NCI-H1417 (cell line): ENCODE results near the gene PLXDC2.

ENCODE experiments used
- DNase-seq, 3 experiments: peaks; one replicate each; lab custom pipeline; 2025; lab: John Stamatoyannopoulos, UW

The PLXDC2 gene

DNA sequence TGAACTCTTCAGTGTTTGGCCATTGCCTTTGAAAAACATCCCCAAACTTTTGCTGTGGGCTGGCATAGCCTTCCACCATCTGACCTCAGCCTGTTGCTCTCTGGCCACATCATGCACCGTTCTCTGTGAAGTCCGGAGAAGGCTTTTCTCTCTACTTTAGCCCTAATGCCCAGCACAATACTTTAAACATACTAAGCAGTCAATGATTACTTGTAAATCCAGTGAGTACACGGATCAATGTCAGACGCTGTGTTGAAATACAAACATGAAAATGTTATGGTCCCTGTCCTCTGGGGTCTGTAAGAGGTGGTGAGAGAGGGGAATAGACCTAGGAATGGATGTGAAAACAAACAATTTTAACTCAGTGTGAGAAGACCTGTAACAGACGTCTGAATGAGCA lies 297.9 kb downstream of the PLXDC2 start:
- DNase-seq: no peak

DNA sequence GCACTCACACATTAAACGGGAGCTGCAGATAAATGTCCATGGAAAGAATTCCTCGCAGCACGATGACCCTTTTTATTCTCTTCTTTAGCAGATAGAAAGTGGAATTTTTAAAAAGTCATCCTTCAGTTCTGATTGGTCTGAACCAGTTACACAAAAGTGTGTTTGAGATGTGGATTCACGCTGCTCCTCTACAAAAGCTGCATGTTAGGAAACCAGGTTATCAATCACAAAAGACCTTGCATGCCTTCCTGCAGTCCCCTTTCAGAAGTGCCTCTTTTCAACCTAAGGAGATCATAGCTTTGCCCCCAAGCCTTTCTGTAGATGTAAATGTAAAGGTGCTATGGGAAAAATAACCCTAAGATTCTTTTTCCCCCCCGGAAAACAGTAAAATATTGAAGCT lies 299.7 kb downstream of the PLXDC2 start:
- no peak for DNase-seq

DNA sequence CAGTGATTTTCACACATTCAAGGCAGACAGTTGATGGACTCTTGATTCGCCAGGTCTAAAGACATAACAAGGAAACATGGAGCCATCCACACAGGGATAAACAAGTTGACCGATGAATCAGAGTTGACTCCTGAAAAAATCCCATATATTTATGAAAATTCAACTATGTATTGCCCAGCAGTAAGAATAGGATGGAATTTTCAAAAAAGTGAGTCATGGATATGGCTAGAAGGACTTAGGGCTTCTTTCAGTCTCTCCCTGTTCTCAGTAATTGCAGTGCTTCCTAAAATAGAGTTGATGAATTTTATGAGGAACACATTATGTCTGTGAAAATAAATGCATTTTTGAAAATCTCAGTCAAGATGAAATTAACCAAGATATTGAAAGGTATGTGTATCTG lies 301.2 kb downstream of the PLXDC2 start:
- DNase-seq: no peak

DNA sequence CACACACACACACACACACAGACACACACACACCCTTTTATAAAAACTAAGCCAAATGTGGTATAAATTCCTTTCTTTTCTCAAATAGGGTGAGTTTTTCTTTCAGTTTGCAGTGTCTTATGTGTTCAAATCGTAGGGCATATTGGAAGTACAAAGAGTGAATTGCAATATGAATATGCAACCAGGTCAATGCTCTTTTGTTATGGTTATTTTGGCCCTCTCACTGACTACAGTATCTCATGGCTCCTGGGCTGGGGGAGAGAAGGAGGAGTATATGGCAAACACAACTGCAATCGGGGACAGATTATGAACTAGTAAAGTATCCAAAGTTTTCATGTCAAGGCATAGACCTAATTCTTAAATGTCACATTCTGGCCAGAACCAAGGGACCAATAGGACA lies 301.9 kb downstream of the PLXDC2 start:
- no peak for DNase-seq

DNA sequence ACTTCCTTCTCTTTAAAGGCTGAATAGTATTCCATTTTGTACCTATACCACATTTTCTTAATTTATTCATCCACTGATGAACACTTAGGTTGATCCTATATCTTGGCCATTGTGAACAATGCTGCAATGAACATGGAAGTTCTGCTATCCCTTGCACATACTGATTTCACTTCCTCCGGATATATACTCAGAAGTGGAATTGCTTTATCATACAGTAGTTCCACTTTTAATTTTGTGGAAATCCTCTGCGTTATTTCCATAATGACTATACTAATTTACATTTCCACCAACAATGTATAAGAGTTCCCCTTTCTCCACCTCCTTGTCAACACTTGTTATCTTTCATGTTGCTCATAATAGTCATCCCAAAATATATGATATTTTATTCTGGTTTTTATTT lies 312.6 kb downstream of the PLXDC2 start:
- no peak for DNase-seq

DNA sequence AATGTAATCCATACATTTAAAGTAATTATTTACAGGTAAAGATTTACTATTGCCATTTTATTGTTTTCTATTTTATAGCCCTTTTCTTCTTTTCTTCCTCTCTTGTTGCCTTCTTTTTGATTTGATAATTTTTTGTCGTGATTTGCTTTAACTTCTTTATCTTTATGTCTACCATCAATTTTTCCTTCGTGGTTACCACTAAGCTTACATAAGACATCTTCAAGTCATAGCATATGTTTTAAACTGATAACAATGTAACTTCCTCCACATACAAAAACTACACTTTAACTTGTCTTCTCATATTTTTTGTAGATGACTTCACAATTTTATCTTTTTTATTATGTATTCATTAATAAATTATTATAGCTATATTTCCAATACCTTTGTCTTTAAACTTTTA lies 316.6 kb downstream of the PLXDC2 start:
- no peak for DNase-seq

DNA sequence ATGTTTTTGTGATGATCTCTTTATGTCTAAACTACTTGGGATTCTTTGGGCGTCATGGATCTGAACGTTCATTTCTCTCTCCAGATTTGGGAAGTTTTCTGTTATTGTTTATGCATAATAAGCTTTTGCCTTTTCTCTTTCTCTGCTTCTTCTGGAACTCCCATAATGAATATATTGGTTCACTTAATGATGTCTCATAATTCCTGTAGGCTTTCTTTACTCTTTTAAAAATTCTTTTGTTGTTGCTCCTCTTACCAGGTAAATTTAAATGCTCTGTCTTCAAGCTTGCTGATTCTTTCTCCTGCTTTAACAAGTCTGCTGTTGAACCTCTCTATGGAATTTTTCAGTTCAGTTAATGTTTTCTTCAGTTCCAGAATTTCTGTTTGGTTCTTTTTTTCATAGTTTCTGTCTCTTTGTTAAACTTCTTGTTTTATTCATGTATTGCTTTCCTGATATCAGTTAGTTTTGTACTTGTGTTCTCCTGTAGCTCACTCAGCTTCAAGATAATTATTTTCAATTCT lies 317.5 kb downstream of the PLXDC2 start:
- DNase-seq: no peak

DNA sequence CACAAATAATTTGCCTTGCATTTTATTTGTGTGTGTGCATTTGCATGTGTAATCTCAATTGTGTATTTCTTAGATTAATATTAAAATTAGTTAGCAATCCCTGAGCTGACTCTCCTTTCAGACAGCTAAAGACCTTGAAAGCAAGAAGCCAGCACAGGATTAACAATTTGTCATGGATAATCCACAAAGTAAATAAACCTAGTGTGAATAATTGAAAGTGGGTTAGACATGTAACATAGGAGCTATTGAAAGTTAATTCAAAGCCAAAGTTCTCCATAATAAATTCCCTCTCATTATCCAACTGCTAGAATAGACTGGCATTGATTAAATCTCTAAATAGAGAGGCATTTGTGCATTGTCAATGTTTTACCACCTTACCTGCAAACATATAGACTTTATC lies 326.1 kb downstream of the PLXDC2 start:
- no peak for DNase-seq

DNA sequence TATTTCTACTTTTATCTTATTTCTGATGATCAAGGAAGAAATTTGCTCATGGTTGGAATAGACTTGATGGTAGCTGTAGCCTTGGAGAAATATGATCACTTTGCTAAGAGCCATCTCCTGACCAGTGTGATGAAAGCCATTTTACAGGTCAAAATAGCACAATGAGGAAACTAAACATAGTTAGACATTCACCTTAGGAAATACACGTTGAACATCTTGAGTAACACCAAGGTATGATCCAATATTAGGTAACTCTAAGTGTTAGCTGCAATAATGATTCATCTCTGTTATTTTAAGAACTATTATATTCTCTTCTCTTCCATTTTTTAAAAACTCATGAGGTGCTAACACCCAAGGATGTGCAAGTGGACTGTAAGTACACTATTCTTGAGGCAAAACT lies 328.0 kb downstream of the PLXDC2 start:
- DNase-seq: no peak

DNA sequence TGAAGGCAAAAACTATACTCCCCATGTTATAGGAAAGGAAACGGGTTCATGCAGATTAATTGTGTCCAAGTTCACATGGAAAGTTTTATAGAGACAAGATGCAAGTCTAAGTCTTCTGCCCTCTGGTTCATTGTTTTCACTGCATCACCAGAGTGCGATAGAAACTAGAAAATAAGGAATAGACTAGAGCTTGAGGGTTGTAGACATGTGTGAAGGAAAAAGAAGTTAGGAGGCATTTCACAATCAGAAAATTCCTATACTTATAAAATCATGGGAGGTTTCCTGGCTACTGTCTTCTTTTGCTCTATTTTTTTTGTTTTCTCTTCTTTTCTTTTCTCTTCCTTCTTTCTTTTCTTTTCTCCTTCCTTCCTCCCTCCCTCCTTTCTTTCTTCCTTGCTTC lies 329.8 kb downstream of the PLXDC2 start:
- DNase-seq: no peak

DNA sequence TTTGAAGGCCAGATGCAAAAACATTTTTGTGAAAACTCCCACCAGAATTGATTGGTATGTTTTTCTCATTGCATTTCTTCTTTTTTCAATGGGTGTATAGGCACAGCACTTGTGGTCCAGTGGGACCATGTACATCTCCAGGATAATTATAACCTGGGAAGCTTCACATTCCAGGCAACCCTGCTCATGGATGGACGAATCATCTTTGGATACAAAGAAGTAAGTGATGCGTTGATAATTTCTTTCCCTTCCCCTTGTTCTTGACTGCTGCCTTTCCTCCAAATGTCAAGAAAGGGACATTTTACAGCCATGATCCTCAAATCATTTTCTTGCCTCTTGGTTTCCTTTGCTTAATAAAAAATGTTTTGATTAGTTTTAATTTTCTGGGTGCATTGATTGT lies 331.5 kb downstream of the PLXDC2 start:
- DNase-seq: peak in 1 of 3 experiments; percentile 7

DNA sequence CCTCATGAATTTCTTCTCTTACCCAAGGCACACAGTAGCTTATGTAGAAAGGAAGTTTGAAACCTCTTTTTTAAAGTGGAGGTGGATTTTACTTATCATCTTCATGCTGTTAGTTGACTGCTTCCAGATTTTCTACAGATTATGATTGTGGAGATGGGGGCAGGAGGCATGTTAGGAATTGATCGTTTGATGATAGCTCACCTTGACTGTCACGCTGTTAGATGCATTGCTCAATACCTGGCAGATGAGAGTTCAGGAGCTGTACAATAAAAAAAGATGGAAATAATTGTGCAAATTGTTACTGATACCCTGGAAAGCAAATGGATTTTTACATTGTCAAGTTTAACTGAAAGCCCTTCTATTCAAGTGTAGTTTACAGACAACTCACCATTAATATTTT lies 340.3 kb downstream of the PLXDC2 start:
- no peak for DNase-seq

DNA sequence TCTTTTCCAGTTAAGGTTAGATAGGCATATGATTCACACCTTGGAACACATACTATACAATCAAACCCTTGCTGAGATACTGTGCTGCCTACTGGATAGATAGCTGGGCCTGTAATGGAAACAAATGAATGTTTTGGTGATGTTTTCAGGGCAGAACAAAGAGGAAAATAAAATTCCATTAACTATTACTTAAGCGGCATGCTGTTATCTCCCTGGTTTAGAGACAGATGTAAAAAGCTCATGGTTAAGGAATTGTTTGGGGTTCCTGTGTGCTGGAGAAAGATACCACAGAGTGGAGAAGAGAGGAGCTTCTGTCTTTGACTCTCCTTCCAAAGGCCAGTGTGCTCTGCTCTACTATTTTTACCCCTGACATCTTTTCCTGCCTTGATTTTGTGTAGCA lies 341.1 kb downstream of the PLXDC2 start:
- no peak for DNase-seq

DNA sequence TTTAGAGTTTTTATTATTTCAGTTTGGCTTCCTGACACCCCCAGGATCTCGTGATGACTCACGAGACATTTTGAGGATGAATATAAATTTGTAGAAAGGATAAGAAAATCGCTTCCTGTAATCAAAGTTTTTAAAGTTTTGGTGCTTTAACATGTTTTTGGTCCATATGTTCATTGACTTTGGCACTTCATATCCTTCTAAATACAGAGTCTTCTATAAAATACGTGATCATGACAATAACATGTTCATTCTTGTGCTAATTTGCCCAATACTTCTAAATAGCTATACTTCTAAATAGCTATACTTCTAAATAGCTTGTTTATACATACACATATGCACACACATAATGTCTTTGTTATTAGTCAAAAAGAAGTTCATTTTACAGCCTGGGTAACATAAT lies 341.9 kb downstream of the PLXDC2 start:
- no peak for DNase-seq

DNA sequence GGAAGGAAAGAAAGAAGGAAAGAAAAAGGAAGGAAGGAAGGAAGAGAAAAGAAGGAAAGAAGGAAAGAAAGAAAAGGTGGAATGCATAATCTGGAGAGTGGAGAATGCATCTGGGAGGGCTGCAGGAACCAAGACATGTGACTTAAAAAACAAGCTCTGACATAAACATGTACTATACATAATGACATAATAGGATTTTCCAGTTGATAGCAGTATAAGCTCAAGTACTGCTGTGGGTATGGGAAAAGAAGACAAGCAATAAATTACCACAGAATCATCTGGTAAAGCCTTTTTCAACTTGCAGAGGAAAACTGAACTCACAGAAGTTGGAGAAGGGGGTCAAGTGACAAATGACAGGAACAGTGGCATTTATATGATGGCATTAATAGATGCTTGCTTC lies 345.9 kb downstream of the PLXDC2 start:
- DNase-seq: no peak

DNA sequence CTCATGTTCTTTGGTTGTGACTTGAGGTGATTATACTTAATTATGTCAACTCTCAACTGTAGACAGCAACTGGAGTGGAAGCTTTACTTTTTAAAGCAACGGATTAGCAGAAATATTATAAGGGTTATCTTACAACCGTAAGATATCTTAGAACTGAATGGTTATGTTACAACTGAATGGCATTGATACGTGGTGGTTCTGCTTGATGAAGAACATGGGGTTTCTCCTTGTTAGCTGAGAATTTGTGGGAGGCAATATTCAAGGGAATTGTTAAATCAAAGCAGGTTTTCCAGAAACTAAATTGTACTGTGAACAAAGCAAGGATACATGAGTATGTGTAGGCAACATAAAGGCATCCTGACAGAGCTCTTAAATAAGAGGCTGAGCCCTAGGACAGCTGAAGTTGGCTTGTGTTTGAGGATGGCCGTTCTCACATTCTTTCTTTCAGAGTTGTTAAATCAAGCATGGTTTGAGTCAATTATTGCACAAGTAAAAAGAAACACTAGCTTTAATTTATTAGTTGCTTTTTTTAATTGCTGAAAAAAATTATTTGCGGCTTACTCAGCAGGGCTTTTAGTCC lies 350.0 kb downstream of the PLXDC2 start:
- no peak for DNase-seq

DNA sequence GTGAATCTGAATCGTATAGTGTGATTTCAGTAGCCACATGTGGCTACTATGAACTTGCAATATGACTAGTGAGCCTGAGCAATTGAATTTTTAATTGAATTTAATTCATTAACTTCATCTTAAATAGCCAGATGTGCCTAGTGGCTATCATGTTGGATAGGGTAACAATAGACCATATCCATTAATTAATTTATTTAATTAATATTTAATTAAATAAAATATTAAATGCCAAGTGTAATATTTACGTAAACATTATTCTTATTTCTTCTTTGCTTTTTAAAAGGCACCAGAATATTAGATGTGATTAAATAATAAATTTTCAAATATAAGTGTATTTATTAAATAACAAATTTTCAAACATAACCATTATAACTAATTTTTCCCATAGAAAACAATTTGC lies 354.4 kb downstream of the PLXDC2 start:
- DNase-seq: no peak

DNA sequence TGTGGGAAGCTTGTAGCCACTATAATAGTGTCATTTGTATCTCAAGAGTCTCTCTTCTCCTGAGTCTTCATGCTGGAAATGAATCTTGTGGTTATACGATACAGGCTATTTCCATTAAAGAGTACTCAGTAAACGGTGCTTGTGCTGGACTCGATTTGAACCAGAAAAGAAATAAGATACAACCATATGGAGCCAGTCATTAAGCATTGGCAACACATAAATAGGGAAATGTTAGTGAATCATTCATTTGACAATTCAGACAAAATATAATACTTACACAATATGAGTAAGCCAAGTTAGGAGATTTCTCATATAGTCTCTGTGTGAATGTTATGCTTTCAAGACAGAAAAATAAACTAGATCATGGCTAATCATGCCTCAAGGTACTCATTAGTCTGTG lies 356.8 kb downstream of the PLXDC2 start:
- DNase-seq: peak in 1 of 3 experiments; percentile 1

DNA sequence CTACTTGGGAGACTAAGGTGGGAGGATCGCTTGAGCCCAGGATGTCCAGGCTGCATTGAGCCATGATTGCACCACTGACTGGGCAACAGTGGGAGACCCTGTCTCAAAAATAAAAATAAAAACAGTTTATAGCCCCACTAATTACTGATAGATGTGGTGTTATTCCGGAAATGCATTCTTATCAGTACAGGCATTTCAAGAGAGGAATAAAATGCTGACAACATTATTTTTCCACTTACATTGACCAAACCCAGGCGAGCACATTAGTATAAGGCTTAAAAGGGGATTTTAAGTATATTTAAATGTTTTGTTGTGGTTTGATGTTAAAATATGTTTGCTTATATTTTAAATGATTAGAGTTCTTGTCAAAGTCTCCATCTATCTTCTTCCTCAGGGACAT lies 359.5 kb downstream of the PLXDC2 start:
- no peak for DNase-seq

DNA sequence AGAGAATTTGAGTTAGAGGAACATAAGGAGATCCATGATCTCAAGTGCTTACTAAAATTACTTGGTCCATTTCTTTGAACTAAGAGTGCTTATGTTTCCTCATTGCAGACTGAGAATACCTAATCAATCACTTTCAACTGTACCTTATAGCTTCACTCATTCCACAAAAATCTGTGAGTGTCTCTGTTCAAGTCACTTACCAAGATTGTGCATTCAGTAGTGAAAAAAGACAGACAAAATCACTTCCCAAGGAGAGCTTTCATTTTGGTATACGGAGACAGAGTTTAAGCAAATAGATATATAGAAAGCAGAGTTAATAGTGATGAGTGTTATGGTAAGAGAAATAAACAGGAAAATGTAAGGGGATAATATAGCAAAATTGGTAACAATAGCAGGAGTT lies 364.5 kb downstream of the PLXDC2 start:
- no peak for DNase-seq

DNA sequence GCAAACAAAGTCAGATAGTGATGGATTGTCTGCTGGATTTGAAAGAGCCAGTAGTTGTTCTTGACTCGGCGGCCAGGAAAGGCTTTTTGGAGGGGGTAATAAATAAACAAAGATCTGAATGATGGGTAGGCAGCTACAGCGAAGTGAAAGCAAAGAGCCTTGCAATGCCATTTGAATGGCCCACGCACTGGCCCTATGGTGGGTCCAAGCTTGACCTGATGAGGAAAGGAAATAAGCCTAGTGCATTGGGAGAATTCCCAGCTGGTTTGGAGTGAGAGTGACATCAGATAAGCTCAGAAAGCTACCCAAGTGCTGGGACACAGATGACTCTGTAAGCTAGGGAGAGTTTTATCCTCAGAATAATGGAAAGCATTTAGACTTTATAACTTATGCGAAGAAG lies 365.2 kb downstream of the PLXDC2 start:
- no peak for DNase-seq

DNA sequence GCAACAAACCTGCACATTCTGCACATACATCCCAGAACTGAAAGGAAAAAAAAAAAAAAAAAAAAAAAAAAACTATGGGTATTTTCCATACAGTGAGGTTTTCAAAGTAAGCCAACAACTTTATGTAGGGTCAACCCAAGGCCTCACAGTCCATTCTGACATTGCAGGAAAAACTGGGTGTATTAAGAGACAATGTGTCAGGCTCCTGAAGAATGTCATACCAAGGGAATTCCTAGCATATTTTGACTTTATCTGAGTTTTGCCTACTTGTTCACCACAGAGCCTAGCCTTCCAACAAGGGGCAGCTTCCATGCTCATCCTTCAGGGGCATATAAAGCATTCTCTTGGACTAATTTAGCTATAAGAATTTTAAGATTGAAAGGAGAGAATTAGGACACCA lies 368.9 kb downstream of the PLXDC2 start:
- no peak for DNase-seq

DNA sequence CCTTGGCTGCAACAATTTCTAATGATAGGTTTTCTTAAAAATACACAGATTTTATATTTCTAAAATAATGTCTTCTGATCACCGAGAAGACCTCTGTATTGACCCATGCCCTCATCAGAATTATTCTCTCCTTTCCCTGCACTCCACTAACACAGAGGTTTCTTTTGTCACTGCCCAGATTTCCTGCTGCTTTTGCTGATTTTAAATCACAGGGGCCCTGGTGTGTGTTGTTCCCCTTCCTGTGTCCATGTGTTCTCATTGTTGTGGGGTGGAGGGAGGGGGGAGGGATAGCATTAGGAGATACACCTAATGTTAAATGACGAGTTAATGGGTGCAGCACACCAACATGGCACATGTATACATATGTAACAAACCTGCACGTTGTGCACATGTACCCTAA lies 375.2 kb downstream of the PLXDC2 start:
- DNase-seq: peak in 1 of 3 experiments; percentile 20

DNA sequence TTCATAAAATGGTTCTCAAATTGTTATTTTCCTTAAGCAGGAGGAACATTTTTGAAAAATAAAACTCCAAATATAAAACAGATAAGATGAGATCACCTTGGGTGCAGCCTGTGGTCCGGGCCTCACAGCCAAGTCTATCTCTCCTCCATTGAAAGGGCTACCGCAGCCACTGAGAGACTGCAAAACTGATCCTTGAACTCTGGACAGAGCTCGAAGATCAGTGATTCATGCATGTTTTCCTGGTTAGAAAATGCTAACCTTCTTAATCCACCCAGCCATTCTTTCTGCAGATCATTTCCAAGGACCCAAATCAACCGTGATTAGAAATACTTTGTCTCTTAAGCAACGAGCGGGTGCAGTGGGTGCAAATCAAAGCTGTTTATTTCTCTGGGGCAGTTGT lies 378.8 kb downstream of the PLXDC2 start:
- DNase-seq: no peak

DNA sequence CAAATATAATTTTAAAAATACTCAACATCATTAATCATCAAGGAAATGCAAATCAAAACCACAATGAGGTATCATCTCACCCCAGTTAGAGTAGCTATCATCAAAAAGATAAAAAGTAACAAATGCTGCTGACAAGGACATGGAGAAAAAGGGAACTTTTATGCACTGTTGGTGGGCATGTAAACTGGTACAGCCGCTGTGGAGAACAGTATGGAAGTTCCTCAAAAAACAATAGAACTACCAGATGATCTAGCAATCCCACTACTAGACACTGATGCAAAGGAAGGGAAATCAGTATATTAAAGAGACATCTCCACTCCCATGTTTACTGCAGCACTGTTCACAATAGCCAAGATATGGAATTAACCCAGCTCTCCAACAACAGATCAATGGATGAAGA lies 384.5 kb downstream of the PLXDC2 start:
- DNase-seq: no peak
